HepG2 (cell line): ENCODE measurements around the gene NES. TPM values are rescaled to one million over a fixed set of nuclear protein-coding genes. Genes with fewer than 3 reads are reported as not detected.

Experiments used
- GATAD2A ChIP-seq: IDR thresholded peaks from 2 replicates; pipeline ENCODE4 v1.6.1; 2016
- IRF2 ChIP-seq: IDR thresholded peaks from 2 replicates; pipeline ENCODE4 v1.6.1; 2018; ENCODE audit warnings: missing genetic modification reagents, missing compliant biosample characterization
- MZF1 ChIP-seq: sonication (generic); formaldehyde crosslinking; IDR thresholded peaks from 2 replicates; pipeline ENCODE4 v1.8.1; 2023; ENCODE audit warnings: mild to moderate bottlenecking, missing genetic modification reagents, borderline replicate concordance
- NFYC ChIP-seq: IDR thresholded peaks from 2 replicates; pipeline ENCODE4 v1.6.1; 2016; ENCODE audit warnings: missing genetic modification reagents, missing compliant biosample characterization
- NR2C2 ChIP-seq: sonication (generic); formaldehyde crosslinking; IDR thresholded peaks from 2 replicates; pipeline ENCODE4 v1.4.0; 2020; ENCODE audit warnings: missing genetic modification reagents, mild to moderate bottlenecking, moderate library complexity, borderline replicate concordance
- NR2F6 ChIP-seq, 2 experiments: IDR thresholded peaks; 2 replicates each; pipeline ENCODE4 v1.6.1; 2016; ENCODE audit warnings: antibody characterized with exemption in 1 of 2, mild to moderate bottlenecking in 1 of 2
- SIN3B ChIP-seq: fragments of 150-350 bp; IDR thresholded peaks from 2 replicates; pipeline ENCODE4 v1.6.1; 2014; ENCODE audit warnings: low read length
- SMC3 ChIP-seq: IDR thresholded peaks from 2 replicates; pipeline ENCODE4 v1.6.1; 2011; ENCODE audit warnings: low read length, improper control_type of control experiment
- ZFP82 ChIP-seq: sonication (generic); formaldehyde crosslinking; IDR thresholded peaks from 2 replicates; pipeline ENCODE4 v1.5.1; 2020; ENCODE audit warnings: mild to moderate bottlenecking, missing genetic modification reagents, borderline replicate concordance
- ZFX ChIP-seq: sonication (generic); formaldehyde crosslinking; IDR thresholded peaks from 2 replicates; pipeline ENCODE4 v1.4.0; 2020; ENCODE audit warnings: mild to moderate bottlenecking, low read depth, missing genetic modification reagents, moderate library complexity
- ZNF121 ChIP-seq: sonication (generic); formaldehyde crosslinking; IDR thresholded peaks from 2 replicates; pipeline ENCODE4 v1.5.0; 2020; ENCODE audit warnings: mild to moderate bottlenecking, missing genetic modification reagents
- polyA plus RNA-seq, 8 experiments: library from polyadenylated mRNA; depleted of rRNA in 3 of 8; stranded (reverse) in 7 of 8; unstranded in 1 of 8; fragments of >200 nt; fragmentation: Illumina TruSeq in 4 of 8; extraction: Trizol in 4 of 8; gene quantifications; 2 replicates each; pipeline versions ENCODE4 v1.2.1 to v1.2.3, GENCODE V29; 2011 to 2016; ENCODE audit warnings: low read depth in 4 of 8, missing spikeins in 1 of 8, mixed read lengths in 1 of 8; ENCODE audit not compliant: insufficient read depth in 1 of 8
- total RNA-seq, 5 experiments: library from RNA; depleted of rRNA; stranded (reverse); fragments of >200 nt; fragmentation: Illumina TruSeq; extraction: Trizol; gene quantifications; 2 replicates each; pipeline ENCODE4 v1.2.3, GENCODE V29; 2016; ENCODE audit warnings: low read depth in 1 of 5
- TF ChIP-seq, protein P1 (sequence below): sonication (generic); formaldehyde crosslinking; conservative IDR thresholded peaks from 2 replicates; pipeline ENCODE4 v1.4.0; 2020; ENCODE audit warnings: mild to moderate bottlenecking, missing genetic modification reagents, moderate library complexity
- TF ChIP-seq, protein P2 (sequence below): sonication (generic); formaldehyde crosslinking; IDR thresholded peaks from 2 replicates; pipeline ENCODE4 v1.5.0; 2020; ENCODE audit warnings: missing genetic modification reagents, mild to moderate bottlenecking, borderline replicate concordance
- TF ChIP-seq, protein P3 (sequence below): sonication (generic); formaldehyde crosslinking; IDR thresholded peaks from 2 replicates; pipeline ENCODE4 v1.4.0; 2020; ENCODE audit warnings: mild to moderate bottlenecking, missing genetic modification reagents

The NES gene
- total and polyA plus RNA-seq, 2 of the 13 experiments (the other 11 are each of a cell fraction or from before 2014, with no cell fraction given) = 1.7 to 16.6 TPM

DNA sequence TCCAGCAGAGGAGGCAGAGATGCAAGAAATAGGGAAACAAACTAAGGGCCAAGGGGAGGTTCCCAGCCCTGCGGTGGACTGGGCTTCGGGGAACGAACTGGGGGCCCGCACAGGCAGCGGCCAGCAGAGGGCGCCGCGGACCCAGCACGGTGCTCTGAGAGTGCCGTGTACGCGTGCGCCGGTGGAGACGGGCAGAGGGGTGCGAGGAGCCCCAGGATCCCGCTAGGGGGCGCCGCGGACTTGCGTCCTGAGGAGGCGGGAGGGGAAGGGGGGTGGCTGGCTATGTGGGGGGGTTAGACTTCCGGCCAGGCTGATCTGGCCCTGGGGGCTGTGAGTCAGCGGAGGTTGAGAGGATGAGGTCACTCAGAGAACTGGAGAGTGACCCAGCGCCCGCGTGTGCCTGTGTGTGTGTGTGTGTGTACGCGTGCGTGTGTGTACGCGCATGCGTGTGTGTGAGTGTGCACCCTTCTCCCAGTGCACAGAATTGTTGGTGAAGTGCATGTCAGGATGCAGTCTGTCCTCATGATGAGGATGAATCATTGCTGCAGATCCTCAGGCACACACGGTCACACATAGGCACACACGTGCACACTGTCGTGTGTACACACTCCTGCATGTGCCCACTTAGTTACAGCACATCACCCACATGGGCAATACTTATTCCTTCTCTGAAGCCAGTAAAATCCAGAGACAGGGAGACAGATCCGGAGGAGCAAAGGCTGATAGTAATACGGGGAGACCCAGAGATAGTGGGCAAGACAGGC, 17.0 kb downstream of the NES start (continued):
- TF ChIP-seq, protein P1, sequence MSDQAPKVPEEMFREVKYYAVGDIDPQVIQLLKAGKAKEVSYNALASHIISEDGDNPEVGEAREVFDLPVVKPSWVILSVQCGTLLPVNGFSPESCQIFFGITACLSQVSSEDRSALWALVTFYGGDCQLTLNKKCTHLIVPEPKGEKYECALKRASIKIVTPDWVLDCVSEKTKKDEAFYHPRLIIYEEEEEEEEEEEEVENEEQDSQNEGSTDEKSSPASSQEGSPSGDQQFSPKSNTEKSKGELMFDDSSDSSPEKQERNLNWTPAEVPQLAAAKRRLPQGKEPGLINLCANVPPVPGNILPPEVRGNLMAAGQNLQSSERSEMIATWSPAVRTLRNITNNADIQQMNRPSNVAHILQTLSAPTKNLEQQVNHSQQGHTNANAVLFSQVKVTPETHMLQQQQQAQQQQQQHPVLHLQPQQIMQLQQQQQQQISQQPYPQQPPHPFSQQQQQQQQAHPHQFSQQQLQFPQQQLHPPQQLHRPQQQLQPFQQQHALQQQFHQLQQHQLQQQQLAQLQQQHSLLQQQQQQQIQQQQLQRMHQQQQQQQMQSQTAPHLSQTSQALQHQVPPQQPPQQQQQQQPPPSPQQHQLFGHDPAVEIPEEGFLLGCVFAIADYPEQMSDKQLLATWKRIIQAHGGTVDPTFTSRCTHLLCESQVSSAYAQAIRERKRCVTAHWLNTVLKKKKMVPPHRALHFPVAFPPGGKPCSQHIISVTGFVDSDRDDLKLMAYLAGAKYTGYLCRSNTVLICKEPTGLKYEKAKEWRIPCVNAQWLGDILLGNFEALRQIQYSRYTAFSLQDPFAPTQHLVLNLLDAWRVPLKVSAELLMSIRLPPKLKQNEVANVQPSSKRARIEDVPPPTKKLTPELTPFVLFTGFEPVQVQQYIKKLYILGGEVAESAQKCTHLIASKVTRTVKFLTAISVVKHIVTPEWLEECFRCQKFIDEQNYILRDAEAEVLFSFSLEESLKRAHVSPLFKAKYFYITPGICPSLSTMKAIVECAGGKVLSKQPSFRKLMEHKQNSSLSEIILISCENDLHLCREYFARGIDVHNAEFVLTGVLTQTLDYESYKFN (CRISPR knock-in tag) = peak; percentile 57; the same call in 1 of the 2 replicates
- TF ChIP-seq SMC3 = peak; percentile 46; the same call in 1 of the 2 replicates
- TF ChIP-seq MZF1 (CRISPR knock-in tag) = no peak
- 0 out of 2 replicates have a peak, but pooled peaks have one; percentile 11 for TF ChIP-seq SIN3B
- TF ChIP-seq, protein P2, sequence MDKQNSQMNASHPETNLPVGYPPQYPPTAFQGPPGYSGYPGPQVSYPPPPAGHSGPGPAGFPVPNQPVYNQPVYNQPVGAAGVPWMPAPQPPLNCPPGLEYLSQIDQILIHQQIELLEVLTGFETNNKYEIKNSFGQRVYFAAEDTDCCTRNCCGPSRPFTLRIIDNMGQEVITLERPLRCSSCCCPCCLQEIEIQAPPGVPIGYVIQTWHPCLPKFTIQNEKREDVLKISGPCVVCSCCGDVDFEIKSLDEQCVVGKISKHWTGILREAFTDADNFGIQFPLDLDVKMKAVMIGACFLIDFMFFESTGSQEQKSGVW (CRISPR knock-in tag) = no peak
- TF ChIP-seq, protein P3, sequence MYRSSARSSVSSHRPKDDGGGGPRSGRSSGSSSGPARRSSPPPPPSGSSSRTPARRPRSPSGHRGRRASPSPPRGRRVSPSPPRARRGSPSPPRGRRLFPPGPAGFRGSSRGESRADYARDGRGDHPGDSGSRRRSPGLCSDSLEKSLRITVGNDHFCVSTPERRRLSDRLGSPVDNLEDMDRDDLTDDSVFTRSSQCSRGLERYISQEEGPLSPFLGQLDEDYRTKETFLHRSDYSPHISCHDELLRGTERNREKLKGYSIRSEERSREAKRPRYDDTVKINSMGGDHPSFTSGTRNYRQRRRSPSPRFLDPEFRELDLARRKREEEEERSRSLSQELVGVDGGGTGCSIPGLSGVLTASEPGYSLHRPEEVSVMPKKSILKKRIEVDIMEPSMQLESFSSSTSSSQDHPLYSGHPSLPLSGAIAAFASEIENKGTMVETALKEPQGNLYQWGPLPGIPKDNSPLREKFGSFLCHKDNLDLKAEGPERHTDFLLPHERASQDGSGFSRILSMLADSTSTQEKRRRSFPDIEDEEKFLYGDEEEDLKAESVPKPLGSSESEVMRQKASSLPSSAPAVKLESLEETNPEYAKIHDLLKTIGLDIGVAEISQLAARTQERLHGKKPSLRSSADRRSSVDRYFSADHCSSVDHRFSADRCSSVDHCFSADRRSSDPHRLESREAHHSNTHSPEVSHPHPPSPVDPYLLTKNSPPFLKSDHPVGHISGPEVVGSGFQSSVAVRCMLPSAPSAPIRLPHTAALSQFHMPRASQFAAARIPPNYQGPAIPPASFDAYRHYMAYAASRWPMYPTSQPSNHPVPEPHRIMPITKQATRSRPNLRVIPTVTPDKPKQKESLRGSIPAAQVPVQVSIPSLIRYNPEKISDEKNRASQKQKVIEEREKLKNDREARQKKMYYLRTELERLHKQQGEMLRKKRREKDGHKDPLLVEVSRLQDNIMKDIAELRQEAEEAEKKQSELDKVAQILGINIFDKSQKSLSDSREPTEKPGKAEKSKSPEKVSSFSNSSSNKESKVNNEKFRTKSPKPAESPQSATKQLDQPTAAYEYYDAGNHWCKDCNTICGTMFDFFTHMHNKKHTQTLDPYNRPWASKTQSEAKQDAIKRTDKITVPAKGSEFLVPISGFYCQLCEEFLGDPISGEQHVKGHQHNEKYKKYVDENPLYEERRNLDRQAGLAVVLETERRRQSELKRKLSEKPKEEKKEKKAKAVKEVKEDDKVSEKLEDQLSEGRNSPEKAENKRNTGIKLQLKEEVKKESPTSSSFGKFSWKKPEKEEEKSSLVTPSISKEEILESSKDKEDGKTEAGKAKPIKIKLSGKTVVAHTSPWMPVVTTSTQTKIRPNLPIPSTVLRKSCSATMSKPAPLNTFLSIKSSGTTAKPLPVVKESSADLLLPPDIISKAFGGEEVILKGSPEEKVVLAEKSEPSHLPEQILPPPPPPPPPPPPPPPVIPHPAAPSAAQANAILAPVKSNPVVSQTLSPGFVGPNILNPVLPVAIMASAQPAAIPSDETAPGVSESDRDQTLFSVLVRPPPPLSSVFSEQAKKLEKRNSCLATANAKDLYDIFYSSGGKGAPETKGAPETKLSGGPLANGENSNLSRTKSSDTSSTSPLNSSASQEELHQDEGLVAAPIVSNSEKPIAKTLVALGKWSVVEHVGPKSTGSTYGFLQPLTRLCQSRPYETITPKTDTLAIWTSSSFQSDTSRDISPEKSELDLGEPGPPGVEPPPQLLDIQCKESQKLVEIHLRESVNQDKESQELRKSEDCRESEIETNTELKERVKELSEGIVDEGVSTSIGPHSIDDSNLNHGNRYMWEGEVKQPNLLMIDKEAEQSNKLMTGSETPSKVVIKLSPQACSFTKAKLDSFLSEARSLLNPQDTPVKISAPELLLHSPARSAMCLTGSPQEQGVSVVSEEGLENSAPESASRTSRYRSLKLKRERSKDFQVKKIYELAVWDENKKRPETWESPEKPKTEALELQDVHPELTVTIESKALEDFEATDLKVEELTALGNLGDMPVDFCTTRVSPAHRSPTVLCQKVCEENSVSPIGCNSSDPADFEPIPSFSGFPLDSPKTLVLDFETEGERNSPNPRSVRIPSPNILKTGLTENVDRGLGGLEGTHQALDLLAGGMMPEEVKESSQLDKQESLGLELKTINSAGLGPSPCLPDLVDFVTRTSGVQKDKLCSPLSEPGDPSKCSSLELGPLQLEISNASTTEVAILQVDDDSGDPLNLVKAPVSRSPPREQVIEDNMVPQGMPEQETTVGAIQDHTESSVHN = no peak
- TF ChIP-seq NR2C2 = no peak
- 0 out of 2 replicates have a peak, but pooled peaks have one; percentile 44 for TF ChIP-seq ZNF121 (CRISPR knock-in tag)
- no peak; the same call in 1 of the 2 replicates for TF ChIP-seq ZFP82 (CRISPR knock-in tag)
- peak; percentile 47; the same call in 1 of the 2 replicates for TF ChIP-seq ZFX
- TF ChIP-seq IRF2 = peak; percentile 73; the same call in 1 of the 2 replicates
- peak; percentile 21; the same call in 1 of the 2 replicates for TF ChIP-seq NFYC (CRISPR knock-in tag)
- TF ChIP-seq NR2F6 (IDR thresholded peaks at IDR 0.05) = peak; percentile 25; the same call in 1 of the 2 replicates
- peak; percentile 79 for TF ChIP-seq NR2F6 (CRISPR knock-in tag; IDR thresholded peaks at IDR 0.05)
- TF ChIP-seq GATAD2A (CRISPR knock-in tag) = peak; percentile 67
